RWPE2 (cell line): ENCODE measurements around the gene TM9SF4.
A peak's percentile ranks its signal among the peaks of the same experiment; 100 is the strongest.

Experiments
- ATAC-seq: fragments of 200-7000 bp; cut with Tn5 transposase; 3 replicates; pipeline ENCODE4 v1.9.1; 2021; ENCODE audit warnings: low read depth
- DNase-seq: peaks from one replicate; pipeline ENCODE4 v3.0.0-alpha.2; 2020; ENCODE audit warnings: low spot score
- H3K27ac ChIP-seq: fragments of 450-650 bp; 2 replicates; pipeline ENCODE4 v1.5.1; 2017; ENCODE audit warnings: mild to moderate bottlenecking; ENCODE audit not compliant: poor library complexity, severe bottlenecking
- H3K27me3 ChIP-seq: fragments of 250-450 bp; sonication (Bioruptor Pico); 2 replicates; pipeline ENCODE4 v1.5.1; 2021; ENCODE audit warnings: mild to moderate bottlenecking, moderate library complexity; ENCODE audit not compliant: insufficient read depth, poor library complexity, severe bottlenecking
- H3K36me3 ChIP-seq: fragments of 250-450 bp; sonication (Bioruptor Pico); 2 replicates; pipeline ENCODE4 v1.5.1; 2020; ENCODE audit warnings: low read depth, mild to moderate bottlenecking, moderate library complexity
- H3K4me1 ChIP-seq: fragments of 250-450 bp; sonication (Bioruptor Pico); 2 replicates; pipeline ENCODE4 v1.5.1; 2021; ENCODE audit warnings: mild to moderate bottlenecking, moderate library complexity; ENCODE audit not compliant: insufficient read depth, poor library complexity, severe bottlenecking
- H3K4me3 ChIP-seq: fragments of 250-450 bp; sonication (Bioruptor Pico); 2 replicates; pipeline ENCODE4 v1.5.1; 2021; ENCODE audit warnings: mild to moderate bottlenecking, moderate library complexity; ENCODE audit not compliant: severe bottlenecking
- H3K9me3 ChIP-seq: fragments of 250-450 bp; sonication (Bioruptor Pico); 2 replicates; pipeline ENCODE4 v1.5.1; 2021; ENCODE audit warnings: mild to moderate bottlenecking, moderate library complexity; ENCODE audit not compliant: severe bottlenecking
- CTCF ChIP-seq: fragments of 450-650 bp; IDR thresholded peaks from one replicate; pipeline ENCODE4 v1.5.1; 2017; ENCODE audit warnings: mild to moderate bottlenecking, moderate library complexity; ENCODE audit not compliant: poor library complexity, severe bottlenecking

Gene TM9SF4

GRCh38 chr20:32126919-32127318 lies 17.4 kb downstream of the TM9SF4 start:
- Histone ChIP-seq H3K36me3 (peaks cover 70% of the 10 kb centered on the region), H3K4me3 (no peak overlapping the region), H3K4me1 (no peaks in the 10 kb centered on the region), H3K9me3 (no peaks in the 10 kb centered on the region), H3K27me3 (no peaks in the 10 kb centered on the region), H3K27ac (no peak overlapping the region)
- peak; percentile 54 for DNase-seq
- ATAC-seq, result no peak
- TF ChIP-seq CTCF, result no peak

GRCh38 chr20:32127347-32127746 lies 17.8 kb downstream of the TM9SF4 start:
- TF ChIP-seq CTCF, result no peak
- H3K9me3 ChIP-seq, result no peaks in the 10 kb centered on the region
- H3K4me1 ChIP-seq, result no peaks in the 10 kb centered on the region
- peak; percentile 51 for DNase-seq
- H3K36me3 ChIP-seq, result peaks cover 70% of the 10 kb centered on the region
- no peak for ATAC-seq
- no peaks in the 10 kb centered on the region for H3K27me3 ChIP-seq
- H3K4me3 ChIP-seq, result no peak overlapping the region
- no peak overlapping the region for H3K27ac ChIP-seq

- no peak for ATAC-seq
- no peaks in the 10 kb centered on the region for H3K9me3 ChIP-seq
- TF ChIP-seq CTCF, result no peak
- H3K27ac ChIP-seq, result no peak overlapping the region
- DNase-seq, result no peak
- no peak overlapping the region for H3K4me3 ChIP-seq
- H3K36me3 ChIP-seq, result peaks cover 76% of the 10 kb centered on the region
- no peaks in the 10 kb centered on the region for H3K27me3 ChIP-seq
- H3K4me1 ChIP-seq, result no peaks in the 10 kb centered on the region
Measured at GRCh38 chr20:32128167-32128566, 18.7 kb downstream of the TM9SF4 start.

- Histone ChIP-seq H3K27me3 (no peaks in the 10 kb centered on the region), H3K9me3 (no peaks in the 10 kb centered on the region), H3K36me3 (peaks cover 74% of the 10 kb centered on the region), H3K4me1 (no peaks in the 10 kb centered on the region), H3K4me3 (no peak overlapping the region), H3K27ac (no peak overlapping the region)
- no peak for TF ChIP-seq CTCF
- ATAC-seq (no peak), DNase-seq (no peak)
Measured at GRCh38 chr20:32129863-32130262, 20.3 kb downstream of the TM9SF4 start.

GRCh38 chr20:32130352-32130751 lies 20.8 kb downstream of the TM9SF4 start:
- TF ChIP-seq CTCF, result no peak
- Histone ChIP-seq H3K27me3 (no peaks in the 10 kb centered on the region), H3K4me1 (no peaks in the 10 kb centered on the region), H3K36me3 (peaks cover 74% of the 10 kb centered on the region), H3K9me3 (no peaks in the 10 kb centered on the region), H3K27ac (no peak overlapping the region), H3K4me3 (no peak overlapping the region)
- ATAC-seq, result no peak
- DNase-seq, result peak; percentile 7
